ENCODE data around the gene HECTD1. TPM values are rescaled to one million over a fixed set of nuclear protein-coding genes. Genes with fewer than 3 reads are reported as not detected.
"Not testable (repeated sequence)": the region's sequence is repeated elsewhere in the genome, so short reads cannot be mapped to it uniquely, and the experiment has no call there.

HECTD1 gene
- total RNA-seq, 1 donor from 2014 or later = 163 TPM

DNA sequence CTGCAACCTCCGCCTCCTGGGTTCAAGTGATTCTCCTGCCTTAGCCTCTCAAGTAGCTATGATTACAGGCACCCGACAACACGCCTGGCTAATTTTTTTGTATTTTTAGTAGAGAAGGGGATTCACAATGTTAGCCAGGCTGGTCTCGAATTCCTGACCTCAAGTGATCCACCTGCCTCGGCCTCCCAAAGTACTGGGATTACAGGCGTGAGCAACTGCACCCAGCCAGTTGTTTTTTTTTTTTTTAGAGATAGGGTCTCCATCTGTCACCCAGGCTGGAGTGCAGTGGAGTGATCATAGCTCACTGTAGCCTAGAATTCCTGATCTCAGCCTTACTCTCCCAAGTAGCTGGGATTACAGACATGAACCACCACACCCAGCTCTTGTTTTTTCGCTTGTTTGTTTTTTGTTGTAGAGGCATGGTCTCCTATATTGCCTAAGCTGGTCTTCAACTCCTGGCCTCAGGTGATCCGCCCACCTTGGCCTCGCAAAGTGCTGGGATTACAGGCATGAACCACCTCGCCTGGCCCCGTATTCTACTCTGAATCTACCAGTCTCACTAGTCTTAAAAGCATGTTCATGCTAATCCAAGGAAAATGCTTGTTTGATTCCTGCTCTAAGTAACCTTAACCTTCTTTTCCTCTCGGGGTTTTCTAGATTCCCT, 149.8 kb downstream of the HECTD1 start:
- no peak for DNase-seq (ENCODE audit: low spot score, unreplicated experiment)
- Mint-ChIP-seq H3K27me3 (no peaks in the 10 kb centered on the region), H3K9me3 (ENCODE audit: low read depth) (no peaks in the 10 kb centered on the region), H3K4me1 (ENCODE audit: low read depth) (peaks cover 11% of the 10 kb centered on the region), H3K36me3 (ENCODE audit: insufficient read depth) (no peaks in the 10 kb centered on the region), H3K4me3 (ENCODE audit: low read depth) (no peak overlapping the region), H3K27ac (peak overlapping the region; percentile 15)
- TF ChIP-seq, protein P1, sequence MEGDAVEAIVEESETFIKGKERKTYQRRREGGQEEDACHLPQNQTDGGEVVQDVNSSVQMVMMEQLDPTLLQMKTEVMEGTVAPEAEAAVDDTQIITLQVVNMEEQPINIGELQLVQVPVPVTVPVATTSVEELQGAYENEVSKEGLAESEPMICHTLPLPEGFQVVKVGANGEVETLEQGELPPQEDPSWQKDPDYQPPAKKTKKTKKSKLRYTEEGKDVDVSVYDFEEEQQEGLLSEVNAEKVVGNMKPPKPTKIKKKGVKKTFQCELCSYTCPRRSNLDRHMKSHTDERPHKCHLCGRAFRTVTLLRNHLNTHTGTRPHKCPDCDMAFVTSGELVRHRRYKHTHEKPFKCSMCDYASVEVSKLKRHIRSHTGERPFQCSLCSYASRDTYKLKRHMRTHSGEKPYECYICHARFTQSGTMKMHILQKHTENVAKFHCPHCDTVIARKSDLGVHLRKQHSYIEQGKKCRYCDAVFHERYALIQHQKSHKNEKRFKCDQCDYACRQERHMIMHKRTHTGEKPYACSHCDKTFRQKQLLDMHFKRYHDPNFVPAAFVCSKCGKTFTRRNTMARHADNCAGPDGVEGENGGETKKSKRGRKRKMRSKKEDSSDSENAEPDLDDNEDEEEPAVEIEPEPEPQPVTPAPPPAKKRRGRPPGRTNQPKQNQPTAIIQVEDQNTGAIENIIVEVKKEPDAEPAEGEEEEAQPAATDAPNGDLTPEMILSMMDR (IDR thresholded peaks at IDR 0.05; ENCODE audit: unreplicated experiment) = no peak

DNA sequence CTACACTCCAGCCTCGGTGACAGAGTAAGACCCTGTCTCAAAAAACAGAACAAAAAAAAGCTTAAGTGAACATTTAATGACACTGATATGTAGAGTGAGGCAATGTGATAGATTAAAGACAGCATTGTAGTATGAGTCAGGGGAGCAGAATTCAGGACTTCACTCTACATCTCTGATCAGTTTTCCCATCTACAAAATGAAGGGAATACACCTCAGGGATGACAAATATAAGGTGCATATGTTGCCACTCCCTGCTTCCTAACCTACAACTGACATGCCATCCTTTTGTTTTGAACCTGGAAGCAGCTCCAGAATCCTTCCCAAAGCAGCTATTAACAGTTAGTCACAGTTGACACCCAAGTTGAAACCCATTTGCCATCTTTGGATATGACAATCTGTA, 150.6 kb downstream of the HECTD1 start:
- no peak for DNase-seq (ENCODE audit: low spot score, unreplicated experiment)
- peaks cover 11% of the 10 kb centered on the region for H3K4me1 Mint-ChIP-seq (ENCODE audit: low read depth)
- no peak overlapping the region for H3K27ac Mint-ChIP-seq
- H3K27me3 Mint-ChIP-seq = no peaks in the 10 kb centered on the region
- TF ChIP-seq, protein P1 (IDR thresholded peaks at IDR 0.05; ENCODE audit: unreplicated experiment) = no peak
- no peaks in the 10 kb centered on the region for H3K36me3 Mint-ChIP-seq (ENCODE audit: insufficient read depth)
- H3K4me3 Mint-ChIP-seq (ENCODE audit: low read depth) = no peak overlapping the region
- H3K9me3 Mint-ChIP-seq (ENCODE audit: low read depth) = no peaks in the 10 kb centered on the region

DNA sequence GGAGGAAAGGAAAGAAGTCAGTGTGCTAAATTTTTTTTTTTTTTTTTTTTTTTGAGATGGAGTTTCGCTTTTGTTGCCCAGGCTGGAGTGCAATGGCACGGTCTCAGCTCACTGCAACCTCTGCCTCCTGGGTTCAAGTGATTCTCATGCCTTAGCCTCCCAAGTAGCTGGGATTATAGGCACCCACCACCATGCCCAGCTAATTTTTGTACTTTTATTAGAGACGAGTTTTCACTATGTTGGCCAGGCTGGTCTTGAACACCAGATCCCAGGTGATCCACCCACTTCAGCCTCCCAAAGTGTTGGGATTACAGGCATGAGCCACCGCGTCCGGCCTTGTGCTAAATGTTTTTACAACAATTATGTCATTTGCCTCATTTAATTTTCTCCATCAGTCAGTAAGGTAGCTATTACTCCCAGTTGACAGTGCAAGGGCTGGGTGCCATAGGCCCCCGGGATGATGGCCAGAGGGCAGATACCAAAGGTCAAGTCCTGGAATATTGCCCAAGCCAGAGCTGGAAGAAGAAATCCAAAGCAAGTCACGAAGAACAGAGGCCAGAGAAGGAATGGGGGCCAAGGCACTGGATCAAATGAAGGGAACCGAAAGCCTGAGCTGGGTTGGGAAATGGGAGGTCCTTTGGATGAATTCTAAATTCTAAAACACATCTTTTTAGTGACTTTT, 154.5 kb downstream of the HECTD1 start:
- H3K27me3 Mint-ChIP-seq; H3K36me3 Mint-ChIP-seq (ENCODE audit: insufficient read depth); H3K9me3 Mint-ChIP-seq (ENCODE audit: low read depth); H3K27ac Mint-ChIP-seq; H3K4me1 Mint-ChIP-seq (ENCODE audit: low read depth); H3K4me3 Mint-ChIP-seq (ENCODE audit: low read depth); DNase-seq (ENCODE audit: low spot score, unreplicated experiment): not testable (repeated sequence)

DNA sequence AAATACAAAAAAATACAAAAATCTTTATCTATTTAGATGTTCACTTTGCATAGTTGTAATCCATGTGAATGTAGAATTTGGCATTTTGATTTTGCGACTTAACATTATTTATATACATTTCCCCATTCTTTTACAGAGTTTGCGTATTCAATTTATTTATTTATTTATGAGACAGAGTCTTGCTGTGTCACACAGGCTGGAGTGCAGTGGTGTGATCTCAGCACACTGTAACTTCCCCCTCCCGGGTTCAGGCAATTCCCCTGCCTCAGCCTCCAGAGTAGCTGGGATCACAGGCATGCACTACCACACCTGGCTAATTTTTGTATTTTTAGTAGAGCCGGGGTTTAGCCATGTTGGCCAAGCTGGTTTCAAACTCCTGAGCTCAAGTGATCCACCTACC, 156.1 kb downstream of the HECTD1 start:
- no peaks in the 10 kb centered on the region for H3K9me3 Mint-ChIP-seq (ENCODE audit: low read depth)
- TF ChIP-seq, protein P1 (IDR thresholded peaks at IDR 0.05; ENCODE audit: unreplicated experiment) = no peak
- DNase-seq (ENCODE audit: low spot score, unreplicated experiment) = no peak
- no peaks in the 10 kb centered on the region for H3K27me3 Mint-ChIP-seq
- H3K4me1 Mint-ChIP-seq (ENCODE audit: low read depth) = no peaks in the 10 kb centered on the region
- no peak overlapping the region for H3K27ac Mint-ChIP-seq
- H3K36me3 Mint-ChIP-seq (ENCODE audit: insufficient read depth) = peaks cover 3% of the 10 kb centered on the region
- no peak overlapping the region for H3K4me3 Mint-ChIP-seq (ENCODE audit: low read depth)

DNA sequence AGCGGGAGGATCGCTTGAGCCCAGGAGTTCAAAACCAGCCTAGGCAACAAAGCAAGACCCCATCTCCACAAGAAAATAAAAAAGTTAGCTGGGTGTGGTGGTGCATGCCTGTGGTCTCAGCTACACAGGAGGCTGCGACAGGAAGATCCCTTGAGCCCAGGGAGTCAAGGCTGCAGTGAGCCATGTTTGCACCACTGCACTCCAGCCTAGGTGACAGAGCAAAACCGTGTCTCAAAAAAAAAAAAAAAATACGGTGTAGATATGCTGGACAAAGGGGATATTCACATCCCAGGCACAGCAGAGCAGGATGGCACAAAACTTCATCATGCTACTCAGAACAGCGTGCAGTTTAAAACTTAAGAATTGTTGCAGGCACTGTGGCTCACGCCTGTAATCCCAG, 156.6 kb downstream of the HECTD1 start:
- H3K27ac Mint-ChIP-seq = no peak overlapping the region
- no peaks in the 10 kb centered on the region for H3K4me1 Mint-ChIP-seq (ENCODE audit: low read depth)
- TF ChIP-seq, protein P1 (IDR thresholded peaks at IDR 0.05; ENCODE audit: unreplicated experiment) = no peak
- H3K27me3 Mint-ChIP-seq = no peaks in the 10 kb centered on the region
- no peak for DNase-seq (ENCODE audit: low spot score, unreplicated experiment)
- peaks cover 3% of the 10 kb centered on the region for H3K36me3 Mint-ChIP-seq (ENCODE audit: insufficient read depth)
- H3K4me3 Mint-ChIP-seq (ENCODE audit: low read depth) = no peak overlapping the region
- H3K9me3 Mint-ChIP-seq (ENCODE audit: low read depth) = no peaks in the 10 kb centered on the region

Other genes starting within 250 kb of the HECTD1 start
- gene AP4S1, start 182.1 kb downstream of the HECTD1 start, total RNA-seq = 12.0 and 12.9 TPM in 2 replicates
- 46.7 and 54.8 TPM in 2 replicates for gene STRN3, start 181.4 kb downstream of the HECTD1 start, total RNA-seq
- gene HEATR5A, start 212.8 kb upstream of the HECTD1 start, total RNA-seq = 28.3 and 28.9 TPM in 2 replicates
- 20.1 and 22.2 TPM in 2 replicates for gene DTD2, start 249.7 kb upstream of the HECTD1 start, total RNA-seq